SH-SY5Y (cell line): Measurements from ENCODE around the gene MELK.

ENCODE experiments used
- GATA2 ChIP-seq: IDR thresholded peaks from 2 replicates; pipeline ENCODE4 v1.6.1; 2011; ENCODE audit warnings: mild to moderate bottlenecking, low read depth, low read length
- GATA3 ChIP-seq: IDR thresholded peaks from 2 replicates; pipeline ENCODE4 v1.6.1; 2011; ENCODE audit warnings: low read depth, mild to moderate bottlenecking, low read length, moderate library complexity

GRCh38 chr9:36640771-36641381, 68.2 kb downstream of the MELK start:
- TF ChIP-seq GATA2 (no peak), GATA3 (no peak)
